SHP77 treated with DMSO at 0.1 percent for 48 hours (cell line): ENCODE measurements around the gene EIF2S2.

Experiments used
- DNase-seq: peaks from one replicate; lab custom pipeline; 2025; lab: John Stamatoyannopoulos, UW

EIF2S2 gene

DNA sequence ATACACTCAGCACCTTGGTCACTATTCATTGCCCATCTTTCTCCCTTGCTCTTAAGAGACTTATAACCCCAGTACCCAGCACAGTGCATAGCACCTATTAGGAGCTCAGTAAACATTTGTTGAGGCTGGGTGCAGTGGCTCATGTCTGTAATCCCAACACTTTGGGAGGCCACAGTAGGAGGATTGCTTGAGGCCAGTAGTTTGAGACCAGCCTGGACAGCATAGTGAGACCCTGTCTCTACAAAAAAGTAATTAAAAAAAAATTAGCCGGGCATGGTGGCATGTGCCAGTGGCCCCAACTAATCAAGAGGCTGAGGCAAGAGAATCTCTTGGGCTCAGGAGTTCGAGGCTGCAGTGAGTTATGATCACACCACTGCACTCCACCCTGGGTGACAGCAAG lies 8.2 kb upstream of the EIF2S2 start:
- no peak for DNase-seq

DNA sequence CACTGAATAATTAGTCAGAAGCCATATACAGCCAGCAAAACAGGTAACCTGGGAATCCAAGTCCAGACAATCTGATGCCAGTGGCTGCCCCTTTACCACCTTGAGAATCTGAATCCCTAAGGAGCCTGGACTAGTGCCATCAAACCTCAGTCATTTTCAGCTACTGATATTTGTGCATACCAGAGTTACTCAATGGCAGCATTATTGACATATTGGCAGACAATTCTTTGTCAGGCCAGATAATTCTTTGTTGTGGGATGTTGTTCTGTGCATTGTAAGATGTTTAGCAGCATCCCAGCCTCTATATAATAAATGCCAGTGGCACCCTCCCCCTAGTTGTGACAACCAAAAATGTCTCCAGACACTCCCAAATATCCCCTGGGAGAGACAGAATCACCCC lies 3.2 kb upstream of the EIF2S2 start:
- DNase-seq = no peak

DNA sequence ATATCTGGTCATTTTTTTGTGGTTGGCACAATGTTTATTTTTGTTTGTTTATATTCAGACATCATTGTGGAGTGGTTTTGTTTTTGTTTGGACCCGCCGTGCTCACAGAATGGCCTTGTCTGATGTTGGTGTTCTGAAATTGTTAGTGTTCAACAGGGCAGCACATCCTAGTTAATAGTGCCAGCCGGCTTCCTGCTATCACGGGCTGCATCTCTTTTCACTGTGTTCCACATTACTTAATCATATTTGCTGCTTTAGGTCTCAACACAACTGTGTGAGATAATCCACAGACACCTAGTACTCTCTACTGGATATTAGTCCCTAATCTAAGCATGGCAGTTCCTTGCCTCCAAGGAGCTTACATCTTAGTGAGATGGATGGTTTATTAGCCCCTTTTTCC lies 2.8 kb upstream of the EIF2S2 start:
- no peak for DNase-seq

DNA sequence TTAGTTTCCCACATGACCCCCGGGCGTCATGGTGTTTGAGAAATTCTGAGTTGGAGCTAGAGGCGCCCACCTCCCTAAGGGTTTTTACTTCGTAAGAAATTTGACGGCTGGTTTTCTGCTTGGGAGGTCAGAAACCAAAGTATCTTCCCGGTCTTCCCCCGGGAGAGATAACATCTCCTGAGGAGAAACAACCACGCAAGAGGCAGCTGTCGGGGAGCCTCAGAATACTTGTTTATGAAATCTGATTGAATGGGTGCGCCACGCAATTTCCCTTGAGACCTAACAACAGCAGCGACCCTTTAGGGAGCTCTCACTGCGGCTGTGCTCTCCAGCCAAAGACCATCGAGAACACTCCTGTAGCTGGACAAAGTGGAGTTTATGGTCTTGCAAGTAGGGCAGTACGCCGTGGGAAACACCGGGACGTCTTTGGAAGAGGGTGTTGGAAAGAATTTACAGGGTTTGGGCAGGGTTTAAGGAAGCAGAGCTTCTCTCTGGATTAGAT lies 608 bp upstream of the EIF2S2 start:
- peak; percentile 39 for DNase-seq

DNA sequence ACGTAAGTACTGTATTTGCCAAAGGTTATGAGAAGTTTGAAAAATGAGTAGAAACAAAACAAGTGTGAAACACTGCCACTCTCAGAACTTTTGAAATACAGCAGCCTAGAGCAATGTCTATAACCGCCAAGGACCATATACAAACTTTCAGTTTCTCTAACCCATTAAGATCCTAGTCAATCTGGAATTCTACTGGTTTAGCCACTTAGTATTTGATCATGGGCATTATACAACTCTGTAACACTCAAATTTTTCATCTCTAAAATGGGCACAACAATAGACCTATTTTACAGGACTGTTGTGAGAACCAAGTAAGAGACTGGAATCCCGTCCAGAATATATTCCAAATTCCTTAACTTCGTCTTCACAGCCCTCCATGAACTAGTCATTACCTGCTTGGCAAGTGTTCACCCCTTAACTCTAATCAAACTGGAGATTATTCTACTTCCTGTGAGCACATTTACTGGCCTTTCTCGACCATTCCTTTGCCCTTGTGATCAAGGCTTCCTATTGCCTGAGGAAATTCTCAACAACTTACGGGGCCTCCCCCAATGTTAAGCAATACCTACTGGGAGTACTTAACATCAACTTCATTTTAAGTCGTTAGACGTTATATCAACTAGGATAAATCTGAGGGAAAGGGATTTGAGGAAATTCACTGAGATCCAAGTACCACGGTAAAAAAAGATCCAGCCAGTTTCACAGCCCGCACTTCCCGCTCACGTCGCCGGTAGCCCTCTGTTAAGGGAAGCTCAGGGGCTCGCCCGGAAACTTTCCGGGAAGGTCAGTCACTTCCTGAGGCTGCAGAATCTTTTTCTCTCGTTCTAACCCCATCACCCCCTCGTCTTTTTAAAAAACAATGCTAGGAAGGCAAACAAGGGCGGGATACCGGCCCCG lies 1.1 kb downstream of the EIF2S2 start:
- DNase-seq = no peak

DNA sequence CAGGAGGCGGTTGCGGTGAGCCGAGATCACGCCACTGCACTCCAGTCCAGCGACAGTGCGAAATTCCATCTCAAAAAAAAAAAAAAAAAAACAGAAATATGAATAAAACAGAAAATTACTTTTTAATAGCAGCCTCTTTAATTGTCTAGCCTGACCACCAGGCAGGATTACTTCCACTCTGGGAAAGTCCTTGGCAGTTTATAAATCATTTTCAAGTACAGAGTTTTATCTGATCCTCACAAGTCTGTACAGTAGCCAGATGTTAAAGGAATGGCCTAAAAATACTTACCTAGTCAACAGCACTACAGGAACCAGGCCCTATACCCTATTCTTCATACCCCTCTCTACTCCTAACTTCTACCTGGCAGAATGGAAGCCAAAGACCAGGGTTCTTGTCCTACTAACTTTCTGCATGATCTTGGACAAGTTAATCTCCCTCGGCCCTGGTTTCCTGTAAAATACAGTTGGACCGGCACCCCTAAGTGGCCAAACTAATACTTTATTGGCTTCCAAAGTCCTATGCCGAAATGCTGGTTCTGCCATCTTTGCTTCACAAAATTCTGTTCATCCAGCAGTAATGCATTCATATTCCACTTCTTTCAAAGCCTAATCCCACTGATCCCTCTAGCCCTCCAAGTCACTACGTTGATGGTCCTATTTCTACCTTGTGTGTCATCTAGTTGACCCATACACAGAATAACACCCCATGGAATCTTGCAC lies 1.9 kb downstream of the EIF2S2 start:
- DNase-seq = no peak

DNA sequence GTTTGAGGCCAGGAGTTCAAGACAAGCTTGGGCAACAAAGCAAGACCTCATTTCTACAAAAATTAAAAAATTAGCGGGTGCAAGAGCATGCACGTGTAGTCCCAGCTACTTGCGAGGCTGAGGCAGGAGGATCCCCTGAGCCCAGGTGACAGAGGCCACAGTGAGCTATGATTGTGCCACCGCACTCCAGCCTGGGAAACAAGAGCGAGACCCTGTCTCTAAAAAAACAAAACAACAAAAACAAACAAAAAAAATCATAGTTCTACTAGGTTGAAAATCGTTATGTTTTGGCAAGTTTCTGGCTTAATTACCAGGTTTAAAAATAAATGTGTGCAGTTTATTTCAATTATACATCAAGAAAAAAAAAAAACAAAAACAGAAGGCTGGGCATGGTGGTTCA lies 2.6 kb downstream of the EIF2S2 start:
- DNase-seq = no peak

DNA sequence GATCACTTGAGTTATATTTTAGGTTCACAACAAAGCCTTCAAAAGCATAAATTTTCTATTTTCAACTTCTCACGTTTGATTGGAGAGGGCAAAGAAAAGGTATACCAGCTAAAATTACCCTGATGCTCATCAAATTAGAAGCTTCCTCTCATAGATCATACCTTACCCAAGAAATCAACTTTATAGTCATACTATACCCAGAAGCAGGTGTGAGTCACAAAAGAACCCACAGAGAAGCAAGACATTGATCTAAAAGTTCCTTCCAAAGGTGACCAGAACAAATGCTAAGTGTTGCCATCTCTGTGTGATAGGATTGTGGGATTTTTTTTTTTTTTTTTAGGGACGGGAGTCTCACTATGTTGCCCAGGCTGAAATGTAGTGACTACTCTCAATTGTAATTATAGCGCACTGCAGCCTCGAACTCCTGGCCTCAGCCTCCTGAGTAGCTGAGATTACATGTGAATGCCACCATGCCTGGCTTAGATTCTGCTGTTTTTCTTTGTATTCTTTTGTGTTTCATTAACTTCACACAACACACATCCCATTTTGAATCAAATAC lies 3.3 kb downstream of the EIF2S2 start:
- DNase-seq = no peak

DNA sequence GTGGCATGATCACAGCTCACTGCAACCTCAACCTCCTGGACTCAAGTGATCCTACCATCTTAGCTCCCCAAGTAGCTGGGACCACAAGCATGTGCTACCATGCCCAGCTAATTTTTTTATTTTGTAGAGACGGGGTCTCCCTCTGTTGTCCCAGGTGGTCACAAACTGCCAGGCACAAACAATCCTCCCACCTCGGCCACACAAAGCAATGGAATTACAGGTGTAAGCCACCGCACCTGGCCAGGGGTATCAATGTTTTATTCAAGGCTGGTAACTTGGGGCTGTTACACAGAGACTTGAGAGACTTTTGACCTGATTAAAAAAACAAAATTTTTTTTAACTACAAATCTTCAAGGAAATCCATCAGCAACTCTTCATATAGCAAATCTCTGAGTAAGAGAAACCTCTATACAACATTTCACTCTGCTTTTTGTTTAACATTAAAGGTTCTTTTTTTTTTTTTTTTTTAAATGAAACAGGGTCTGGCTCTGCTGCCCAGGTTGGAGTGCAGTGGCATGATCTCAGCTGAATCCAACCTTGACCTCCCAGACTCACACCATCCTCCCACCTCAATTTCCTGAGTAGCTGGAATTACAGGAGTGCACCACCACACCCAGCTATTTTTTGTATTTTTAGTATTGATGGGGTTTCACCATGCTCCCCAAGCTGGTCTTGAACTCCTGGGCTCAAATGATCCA lies 5.9 kb downstream of the EIF2S2 start:
- DNase-seq = no peak

DNA sequence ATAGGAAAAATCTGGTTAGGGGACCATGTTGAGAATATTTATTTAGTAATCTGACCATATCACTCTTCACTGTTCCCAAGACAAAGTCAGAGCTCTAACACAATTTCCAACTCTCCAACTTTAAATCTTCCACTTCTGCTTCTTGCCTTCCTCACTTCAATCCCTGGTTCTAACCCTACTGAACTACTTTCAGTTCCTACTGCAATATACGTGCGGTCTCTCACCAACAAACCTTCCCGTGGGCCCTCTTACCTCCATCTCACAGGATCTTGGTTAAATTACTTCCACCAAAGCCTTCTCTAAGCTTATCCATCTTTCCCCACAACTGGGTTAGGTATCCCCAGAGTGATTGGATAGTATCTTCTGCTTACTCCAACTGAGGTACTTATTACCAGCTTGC lies 8.0 kb downstream of the EIF2S2 start:
- DNase-seq = no peak

DNA sequence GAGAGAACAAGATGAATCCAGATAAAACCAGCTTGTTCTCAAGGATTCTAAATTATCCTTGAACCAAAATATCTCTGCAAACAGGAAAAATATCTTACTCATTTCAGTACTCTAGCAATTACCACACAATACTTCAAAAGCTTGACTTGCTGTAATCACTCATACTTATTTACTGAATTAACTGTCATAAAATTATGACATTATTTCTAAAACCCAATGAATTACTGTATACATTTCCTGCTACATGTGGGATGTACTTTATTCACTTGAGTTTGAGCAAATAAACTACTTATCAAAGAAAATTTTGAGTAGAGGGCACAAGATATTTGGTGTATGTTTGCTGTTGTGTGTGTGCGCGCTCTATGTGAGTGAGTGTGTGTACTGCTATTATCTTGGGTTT lies 9.7 kb downstream of the EIF2S2 start:
- no peak for DNase-seq

DNA sequence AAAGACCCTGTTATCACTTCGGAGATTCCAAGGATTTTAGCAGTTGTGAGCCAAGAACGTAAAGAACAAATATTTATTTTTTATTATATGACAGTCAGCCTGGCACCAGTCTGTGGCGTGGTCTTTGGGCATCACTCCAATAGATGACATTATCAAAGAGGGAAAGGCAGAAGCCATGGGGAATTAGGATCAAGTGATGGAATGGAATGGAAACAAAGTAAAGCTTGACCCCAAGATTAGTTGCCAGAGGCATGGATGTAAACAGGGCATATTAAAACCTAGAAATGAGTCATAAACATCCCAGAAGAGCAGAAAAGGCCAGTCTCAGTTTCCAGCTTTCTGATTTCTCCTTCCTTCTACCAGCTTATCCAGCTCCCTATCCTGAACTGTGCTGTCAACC lies 11.5 kb downstream of the EIF2S2 start:
- no peak for DNase-seq

DNA sequence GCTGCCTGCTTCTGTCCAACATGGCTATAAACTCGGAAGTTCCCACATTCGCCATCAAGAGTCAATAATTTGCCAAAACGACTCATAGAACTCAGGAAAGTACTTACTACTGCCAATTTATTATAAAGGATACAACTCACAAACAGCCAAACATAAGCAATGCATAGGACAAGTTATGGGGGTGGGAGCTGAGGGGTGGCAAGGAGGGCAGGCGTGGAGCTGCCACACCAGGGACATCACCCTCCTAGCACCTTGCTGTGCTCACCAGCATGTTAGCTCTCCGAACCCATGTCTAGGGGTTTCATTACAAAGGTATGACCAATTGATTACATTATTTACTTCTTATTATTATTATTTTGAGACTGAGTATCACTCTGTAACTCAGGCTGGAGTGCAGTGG lies 12.4 kb downstream of the EIF2S2 start:
- DNase-seq = no peak

DNA sequence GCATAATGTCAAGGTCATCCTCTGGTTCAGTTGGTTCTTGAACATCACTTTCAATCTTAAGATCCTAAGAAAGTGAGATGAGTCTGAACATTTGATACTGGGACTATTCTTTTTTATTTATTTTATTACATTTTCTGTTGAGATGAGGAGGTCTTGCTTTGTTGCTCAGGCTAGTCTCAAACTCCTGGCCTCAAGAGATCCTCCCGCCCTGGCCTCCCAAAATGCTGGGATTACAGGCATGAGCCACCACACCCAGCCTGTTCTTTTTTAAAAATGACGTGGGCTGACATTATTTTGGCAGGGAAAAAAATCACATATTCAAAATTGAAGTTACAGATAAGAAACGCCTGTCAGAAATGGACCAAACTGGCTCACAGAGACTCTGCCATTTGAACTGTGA lies 13.5 kb downstream of the EIF2S2 start:
- no peak for DNase-seq

DNA sequence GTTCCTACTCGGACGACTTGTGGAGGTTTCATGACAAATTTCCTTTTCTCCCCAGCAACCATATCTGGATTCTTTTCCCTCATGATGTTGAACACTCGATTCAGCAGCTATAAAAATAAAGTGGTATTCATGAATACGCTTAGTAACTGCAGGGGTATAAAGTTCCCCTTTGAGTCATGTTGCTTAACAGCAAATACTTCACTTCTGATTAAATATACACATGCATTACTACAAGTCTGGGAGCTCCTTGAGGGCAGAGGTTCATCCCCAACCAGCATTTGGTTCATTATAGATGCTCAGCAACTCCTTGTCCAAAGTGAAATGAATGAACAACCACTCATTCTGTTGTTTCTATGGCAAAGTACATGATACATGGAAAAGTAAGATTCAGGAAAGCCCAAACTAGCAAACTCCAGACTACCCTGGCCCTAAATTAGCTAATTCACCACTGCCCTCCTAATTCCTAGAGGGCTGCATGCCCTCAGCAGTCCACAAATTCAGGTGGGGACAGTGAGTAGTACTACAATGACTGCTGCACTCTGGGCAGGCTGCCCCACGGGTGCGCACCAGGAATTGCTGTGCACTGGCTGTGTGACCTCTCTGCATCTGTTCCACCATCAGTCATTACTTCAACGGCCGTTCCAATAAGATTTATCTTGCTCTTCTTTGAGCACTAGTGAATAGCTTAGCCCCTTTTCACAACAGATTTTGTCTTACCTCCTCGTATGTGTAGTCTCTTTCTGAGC lies 15.2 kb downstream of the EIF2S2 start:
- DNase-seq = no peak

DNA sequence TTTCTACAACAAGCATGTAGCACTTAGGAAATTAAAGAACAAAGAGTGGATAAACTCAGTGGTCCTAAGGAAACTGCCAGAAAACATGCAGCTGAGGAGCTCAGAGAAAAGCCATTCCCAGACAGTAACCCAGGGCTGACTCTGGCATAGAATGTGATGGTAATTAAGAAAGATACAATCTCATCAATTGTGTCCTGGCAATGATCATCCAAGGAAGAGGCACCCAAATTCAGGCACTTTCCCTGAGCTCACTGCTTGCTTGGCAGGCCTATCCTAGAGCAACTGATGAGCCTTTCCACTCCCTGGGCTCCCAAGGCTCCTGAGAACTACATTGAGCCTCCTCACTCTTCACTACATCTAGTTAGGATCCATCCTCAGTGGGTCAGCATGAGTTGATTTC lies 16.2 kb downstream of the EIF2S2 start:
- no peak for DNase-seq

DNA sequence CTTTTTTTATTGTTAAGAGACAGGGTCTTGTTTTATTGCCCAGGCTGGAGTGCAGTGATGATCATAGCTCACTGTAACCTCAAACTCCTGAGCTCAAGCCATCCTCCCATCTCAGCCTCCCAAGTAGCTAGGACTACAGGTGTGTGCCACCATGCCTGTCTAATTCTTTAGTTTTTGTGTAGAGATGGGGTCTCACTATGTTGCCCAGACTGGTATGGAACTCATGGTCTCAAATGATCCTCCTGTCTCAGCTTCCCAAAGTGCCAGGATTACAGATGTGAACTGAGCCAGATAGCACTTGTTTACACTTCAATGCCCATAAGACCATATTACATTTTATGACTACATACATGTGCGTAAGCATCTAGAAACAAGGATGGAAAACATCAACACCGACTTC lies 18.1 kb downstream of the EIF2S2 start:
- no peak for DNase-seq

DNA sequence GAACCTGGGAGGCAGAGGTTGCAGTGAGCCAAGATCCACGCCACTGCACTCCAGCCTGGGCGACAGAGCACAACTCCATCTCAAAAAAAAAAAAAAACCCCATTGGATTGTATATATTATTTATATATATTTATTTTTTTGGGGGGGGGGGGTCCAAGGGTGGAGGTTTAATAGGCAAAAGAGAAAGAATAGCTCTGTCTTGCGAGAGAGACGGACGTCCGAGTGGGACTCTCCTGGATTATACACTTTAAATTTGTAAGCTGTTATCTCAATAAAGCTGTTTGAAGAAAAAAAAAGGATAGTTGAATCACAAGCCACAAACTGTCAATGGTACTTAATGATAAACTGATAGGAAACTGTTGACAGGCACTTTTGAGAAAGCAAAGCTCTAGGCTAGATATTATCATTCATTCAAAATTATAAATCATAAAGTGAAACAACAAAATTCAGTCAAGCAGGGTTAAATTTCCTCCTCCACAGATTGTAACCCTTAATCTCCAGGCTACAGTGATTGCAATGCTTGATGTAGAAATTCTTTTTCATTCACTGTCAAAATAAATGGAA lies 20.3 kb downstream of the EIF2S2 start:
- DNase-seq = no peak

DNA sequence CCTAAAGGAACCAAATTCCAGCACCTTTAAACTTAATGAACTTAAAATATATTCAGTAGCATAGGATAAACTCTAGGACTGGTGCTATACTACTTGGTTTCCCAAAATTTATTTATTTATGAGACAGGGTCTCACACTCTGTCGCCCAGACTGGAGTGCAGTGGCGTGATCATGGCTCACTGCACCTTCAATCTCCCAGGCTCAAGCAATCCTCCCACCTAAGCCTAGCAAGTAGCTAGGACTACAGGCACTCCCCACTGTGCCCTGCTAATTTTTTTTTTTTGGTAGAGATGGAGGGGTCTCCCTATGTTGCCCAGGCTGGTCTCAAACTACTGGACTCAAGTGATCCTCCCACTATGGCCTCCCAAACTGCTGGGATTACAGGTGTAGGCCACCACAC lies 21.4 kb downstream of the EIF2S2 start:
- no peak for DNase-seq

DNA sequence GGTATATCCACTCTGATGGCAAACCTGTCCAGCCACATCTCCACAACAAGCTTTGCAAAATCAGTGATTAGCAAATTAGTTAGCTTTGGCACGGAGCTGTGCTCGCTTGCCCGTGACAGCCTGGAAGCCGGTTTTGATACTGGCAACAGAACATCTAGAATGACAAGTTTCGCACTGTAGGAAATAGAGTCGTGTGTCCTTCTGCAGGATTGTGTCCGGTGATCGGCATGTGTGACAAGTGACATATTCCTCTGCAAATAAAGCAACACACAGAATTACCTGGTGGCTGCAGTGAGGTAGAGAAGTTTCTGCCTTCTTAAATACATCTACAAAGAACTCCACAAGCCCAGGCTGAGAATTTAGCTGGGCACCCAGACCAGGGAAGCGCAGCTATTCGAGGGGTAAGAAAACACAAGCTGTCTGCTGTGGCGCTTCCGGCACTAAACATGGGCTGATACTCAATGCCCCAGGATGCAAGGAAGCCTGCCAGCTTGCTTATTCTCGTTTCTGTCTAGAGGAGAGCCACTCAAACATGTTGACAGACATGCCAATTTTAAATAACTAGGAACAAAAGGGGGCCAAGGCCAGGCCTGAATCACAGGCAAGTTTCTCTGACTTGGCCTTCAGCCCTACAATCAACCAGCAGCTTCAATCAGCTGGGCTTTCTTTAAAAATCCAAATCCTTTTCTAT lies 22.2 kb downstream of the EIF2S2 start:
- DNase-seq = no peak

DNA sequence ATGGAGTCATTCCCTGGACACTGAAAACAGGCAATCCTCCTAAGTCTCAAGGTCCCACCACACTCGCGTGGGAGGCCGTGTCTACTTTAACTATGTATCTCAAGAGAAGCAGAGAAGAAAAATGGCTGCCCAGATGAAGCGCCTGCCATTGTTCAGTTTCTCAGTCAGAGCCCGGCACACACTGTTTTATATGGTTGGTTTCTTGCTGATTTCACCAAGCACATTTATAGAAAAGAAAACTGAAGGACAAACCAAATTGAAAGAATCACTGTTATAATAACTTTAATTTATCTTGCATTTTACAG lies 22.9 kb downstream of the EIF2S2 start:
- DNase-seq = no peak
